AG04449 (cell line): ENCODE data around the gene APC2.

ENCODE experiments used
- CTCF ChIA-PET: fragments of 350-600 bp; formaldehyde crosslinking; extraction: SDS; loops from one replicate; lab custom pipeline; 2021; ENCODE audit warnings: antibody characterized with exemption; lab: Yijun Ruan, JAX
- POLR2A ChIA-PET: fragments of 400-600, 350-600 bp; formaldehyde crosslinking; extraction: SDS; loops from one replicate; lab custom pipeline; 2020; ENCODE audit warnings: antibody characterized with exemption, inconsistent platforms; lab: Yijun Ruan, JAX
- DNase-seq: peaks from one replicate; pipeline ENCODE4 v3.0.0-alpha.2; 2010; ENCODE audit warnings: low read depth, low spot score
- H3K4me3 ChIP-seq: 2 replicates; pipeline ENCODE4 v1.5.1; 2011; ENCODE audit warnings: low read depth, mild to moderate bottlenecking, control low read depth, low read length
- CTCF ChIP-seq: IDR thresholded peaks from one replicate; pipeline ENCODE4 v1.5.1; 2011; ENCODE audit warnings: mild to moderate bottlenecking, moderate library complexity, low read length, control low read depth, inconsistent platforms; ENCODE audit not compliant: insufficient read depth; ENCODE audit errors: missing control alignments

The APC2 gene

GRCh38 chr19:1478934-1479707, 29.2 kb downstream of the APC2 start, which contains the start of gene C19orf25:
Gene C19orf25 (minus strand): TSS chr19:1479215. CDS start chr19:1478903, 312 bp downstream.
- TF ChIP-seq CTCF, result no peak
- DNase-seq, result peak; percentile 49
- H3K4me3 ChIP-seq, result peak within 1 kb of the TSS; percentile 83
- CTCF ChIA-PET, result interaction anchor here (2.9 kb wide), 1 partner anchor 13 kb away, joined by 16 read pairs; no protein-coding TSS in a partner anchor
- POLR2A ChIA-PET, result no interaction called here

DNA sequence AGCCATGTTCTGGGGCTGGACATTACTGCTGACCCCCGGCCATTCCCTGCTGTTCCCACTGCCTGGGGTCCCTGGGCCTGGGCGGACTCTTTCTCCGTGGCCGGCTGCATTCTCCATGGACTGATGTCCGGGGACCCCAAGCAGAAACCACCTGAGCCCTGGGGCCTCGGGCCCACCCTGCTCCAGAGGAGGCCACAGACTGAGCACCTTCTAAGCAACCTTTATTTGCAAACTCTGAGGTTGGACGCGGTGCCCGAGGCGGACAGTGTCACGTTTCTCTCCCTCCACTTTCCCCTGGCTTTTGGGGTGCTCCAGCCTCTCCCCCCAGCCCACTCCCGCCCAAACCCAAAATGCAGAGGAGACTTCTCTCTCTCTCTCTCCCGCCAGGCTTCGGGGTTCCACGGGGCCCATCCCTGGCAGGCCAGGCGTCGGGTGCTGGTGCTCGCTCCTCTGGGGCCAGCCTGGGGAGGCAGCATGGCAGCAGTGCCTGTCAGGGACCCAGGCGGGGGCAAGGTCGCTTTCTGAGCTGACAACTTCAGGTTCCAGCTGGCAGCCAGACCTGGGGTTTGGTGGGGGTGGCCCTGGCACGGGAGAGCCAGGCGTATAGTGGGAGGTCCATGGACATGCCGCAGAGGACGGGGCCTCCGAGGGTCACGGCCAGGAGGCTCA, 31.4 kb downstream of the APC2 start:
- ChIA-PET POLR2A (no interaction called here), CTCF (no interaction called here)
- H3K4me3 ChIP-seq, result no peak overlapping the region
- DNase-seq, result no peak
- no peak for TF ChIP-seq CTCF

- DNase-seq, result no peak
- TF ChIP-seq CTCF, result no peak
- ChIA-PET CTCF (no interaction called here), POLR2A (no interaction called here)
- H3K4me3 ChIP-seq, result no peak overlapping the region
Observed at GRCh38 chr19:1481893-1482360, 32.0 kb downstream of the APC2 start.

- TF ChIP-seq CTCF, result no peak
- POLR2A ChIA-PET, result no interaction called here
- H3K4me3 ChIP-seq, result no peak overlapping the region
- DNase-seq, result no peak
- CTCF ChIA-PET, result no interaction called here
Observed at GRCh38 chr19:1482361-1483130, 32.6 kb downstream of the APC2 start.

DNA sequence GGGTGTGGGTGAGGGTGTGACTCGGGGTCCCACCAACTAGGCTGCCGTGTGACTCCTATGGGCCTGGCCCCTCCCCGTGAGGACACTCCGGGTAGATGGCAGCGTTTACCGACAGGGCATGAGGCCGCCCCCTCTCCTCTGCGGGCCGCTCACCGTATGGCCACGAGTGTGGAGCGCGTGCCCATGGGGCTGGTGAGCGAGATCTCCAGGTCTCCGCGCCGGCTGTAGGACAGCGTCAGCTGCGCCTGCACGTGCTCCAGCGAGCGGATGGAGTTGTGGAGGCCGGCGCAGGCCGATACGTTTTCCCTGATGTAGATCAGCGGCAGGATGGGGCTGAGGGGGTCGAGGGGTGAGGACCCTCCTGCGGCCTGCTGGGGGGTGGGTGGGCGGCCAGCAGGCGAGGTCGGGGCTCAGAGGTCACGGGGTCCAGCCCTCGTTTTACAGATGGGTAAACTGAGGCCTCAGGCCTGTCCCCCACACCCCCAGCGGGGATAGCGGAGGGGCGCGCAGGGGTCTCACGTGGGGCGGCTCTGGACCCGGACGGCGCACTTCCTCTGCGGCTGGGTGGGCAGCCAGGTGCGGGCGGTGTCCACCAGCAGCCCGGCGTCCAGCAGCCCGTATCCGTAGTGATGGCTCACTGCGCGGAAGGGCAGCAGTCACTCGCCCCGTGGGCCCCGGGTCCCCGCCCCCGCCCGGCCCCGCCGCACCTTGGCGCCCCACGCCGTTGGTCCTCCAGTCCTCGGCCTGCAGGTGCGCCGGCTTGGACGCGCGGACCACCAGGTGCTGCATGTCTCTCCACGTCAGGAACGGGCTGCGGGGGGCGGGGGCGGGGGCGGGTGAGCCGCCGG, 33.4 kb downstream of the APC2 start:
- TF ChIP-seq CTCF, result no peak
- no peak overlapping the region for H3K4me3 ChIP-seq
- POLR2A ChIA-PET, result no interaction called here
- CTCF ChIA-PET, result interaction anchor here (1.3 kb wide), 1 partner anchor 38 kb away, joined by 3 read pairs; no protein-coding TSS in a partner anchor
- no peak for DNase-seq
